ENCODE results near the gene FAM83F. TPM values are rescaled to one million over a fixed set of nuclear protein-coding genes. Genes with fewer than 3 reads are reported as not detected.

Gene FAM83F
- total RNA-seq (0.05 and 0.10 TPM in 2 replicates), polyA plus RNA-seq (0.03 TPM in 1 of 2 replicates, not detected in the other), polyA minus RNA-seq (0.78 TPM in 1 of 2 replicates, not detected in the other)
- total RNA-seq (2013), result 0.02 TPM

DNA sequence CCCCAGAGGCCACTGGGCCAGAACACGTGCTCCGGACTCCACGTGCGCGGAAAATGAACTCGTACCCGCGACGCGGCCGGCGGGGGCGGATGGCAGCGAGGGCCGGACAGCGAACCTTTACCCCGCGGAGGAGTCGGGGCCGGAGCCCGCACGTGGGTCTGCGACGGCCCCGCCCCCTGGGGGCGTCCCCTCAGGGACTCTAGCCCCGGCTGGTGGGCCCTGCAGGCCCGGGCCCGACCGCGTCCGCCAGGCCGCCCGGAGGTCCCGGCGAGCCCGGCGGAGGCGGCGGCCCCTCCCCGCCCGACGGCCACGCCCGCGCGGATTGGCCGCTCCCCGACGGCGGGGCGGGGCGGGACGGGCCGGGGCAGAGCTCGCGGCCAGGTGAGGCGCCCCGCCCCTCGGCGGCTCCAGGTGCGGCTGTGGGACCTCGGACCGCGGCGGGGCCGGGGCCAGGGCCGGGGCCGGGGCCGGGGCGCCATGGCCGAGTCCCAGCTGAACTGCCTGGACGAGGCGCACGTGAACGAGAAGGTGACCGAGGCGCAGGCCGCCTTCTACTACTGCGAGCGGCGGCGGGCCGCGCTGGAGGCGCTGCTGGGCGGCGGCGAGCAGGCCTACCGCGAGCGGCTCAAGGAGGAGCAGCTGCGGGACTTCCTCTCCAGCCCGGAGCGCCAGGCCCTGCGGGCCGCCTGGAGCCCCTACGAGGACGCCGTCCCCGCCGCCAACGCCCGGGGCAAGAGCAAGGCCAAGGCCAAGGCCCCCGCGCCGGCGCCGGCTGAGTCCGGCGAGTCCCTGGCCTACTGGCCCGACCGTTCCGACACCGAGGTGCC lies at the start of gene FAM83F:
FAM83F (plus strand) TSS at position 389 of the 827 bp plus-strand sequence; CDS start at position 478, 89 bp downstream.
- Mint-ChIP-seq H3K27ac (no peak within 1 kb of the TSS), H3K27me3 (peaks cover 39% of the 10 kb centered on the region), H3K4me1 (peaks cover 7% of the 10 kb centered on the region), H3K9me3 (ENCODE audit: insufficient read depth) (no peaks in the 10 kb centered on the region), H3K4me3 (peak within 1 kb of the TSS; percentile 48)
- peak; percentile 55 for DNase-seq
- TF ChIP-seq EZH2 (IDR thresholded peaks at IDR 0.05; ENCODE audit: borderline replicate concordance, insufficient read depth, low read depth, low read length, poor library complexity, severe bottlenecking), result no peak
- ChIA-PET POLR2A (no interaction called here), CTCF (interaction anchor here (1.0 to 3.0 kb wide), 3 partner anchors 30 to 461 kb away, joined by 3 to 11 read pairs (median 8); no protein-coding TSS in a partner anchor)
- Histone ChIP-seq H3K9me3 (ENCODE audit: control extremely low read depth in 1 of 3, control insufficient read depth in 2 of 3, insufficient read depth in 1 of 3, low read length in 2 of 3) (peaks cover 0 to 4% (median 0%) of the 10 kb centered on the region in 3 donors), H3K27me3 (replicated peaks in 1 of 4; ENCODE audit: control extremely low read depth in 1 of 4, control insufficient read depth in 3 of 4, insufficient read depth in 4 of 4, low read length in 3 of 4) (peaks cover 0 to 48% (median 21%) of the 10 kb centered on the region in 4 experiments), H2AFZ (ENCODE audit: insufficient read depth, low read depth, low read length, poor library complexity, severe bottlenecking) (peak within 1 kb of the TSS; percentile 60), H3K36me3 (replicated peaks in 1 of 2; ENCODE audit: control extremely low read depth in 1 of 2, control insufficient read depth in 1 of 2, extremely low read depth in 1 of 2, insufficient read depth in 2 of 2, low read length in 1 of 2) (no peaks in the 10 kb centered on the region), H3K4me2 (replicated peaks; ENCODE audit: low read depth, low read length, poor library complexity, severe bottlenecking) (peak within 1 kb of the TSS; percentile 79), H3K9ac (ENCODE audit: low read length) (peak within 1 kb of the TSS; percentile 44), H3K4me1 (ENCODE audit: control insufficient read depth in 2 of 2, insufficient read depth in 2 of 2, low read length in 2 of 2) (peaks cover 11 to 13% of the 10 kb centered on the region in 2 donors), H3K27ac (ENCODE audit: low read length in 2 of 2) (no peak within 1 kb of the TSS), H3K4me3 (ENCODE audit: control extremely low read depth in 1 of 5, extremely low read depth in 1 of 5, insufficient read depth in 1 of 5, low read depth in 2 of 5, low read length in 4 of 5) (peak within 1 kb of the TSS in 3 of 5 experiments; percentile 8 to 37 (median 36)), H3K79me2 (ENCODE audit: control insufficient read depth, insufficient read depth, low read length) (no peaks in the 10 kb centered on the region), H4K20me1 (ENCODE audit: control insufficient read depth, insufficient read depth, low read length, poor library complexity, severe bottlenecking) (no peaks in the 10 kb centered on the region)
- 8% methylated on average over 115 of the region's 115 CpGs for WGBS (ENCODE audit: insufficient coverage)
- ATAC-seq (ENCODE audit: low read depth), result peak; percentile 88
- intact Hi-C loops (cut with micrococcal nuclease), result no loop called here

DNA sequence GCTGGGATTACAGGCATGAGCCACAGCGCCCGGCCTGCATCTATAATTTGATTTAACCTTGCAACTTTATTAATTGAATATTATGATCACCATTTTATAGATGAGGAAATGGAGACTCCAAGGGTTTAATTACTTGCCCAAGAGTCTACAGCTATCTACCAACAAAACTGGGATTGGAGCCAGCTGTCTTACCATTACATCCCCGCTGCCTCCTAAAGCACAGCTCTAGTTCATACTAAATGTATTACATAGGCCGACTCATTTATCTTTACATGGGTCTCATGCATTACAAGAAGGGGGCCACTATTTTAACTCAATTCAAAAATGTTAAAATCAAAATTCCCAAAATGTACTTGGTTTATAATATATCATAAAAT lies 48.6 kb upstream of the FAM83F start:
- H3K27ac Mint-ChIP-seq, result no peak overlapping the region

More for the DNA sequence above, 48.6 kb upstream of the FAM83F start:
- H3K27me3 Mint-ChIP-seq, result no peaks in the 10 kb centered on the region
- no peak overlapping the region for H3K9ac ChIP-seq (ENCODE audit: low read length)
- H3K4me1 Mint-ChIP-seq, result peaks cover 67% of the 10 kb centered on the region
- H3K9me3 ChIP-seq (ENCODE audit: control extremely low read depth in 1 of 3, control insufficient read depth in 2 of 3, insufficient read depth in 1 of 3, low read length in 2 of 3), result no peaks in the 10 kb centered on the region
- no peak overlapping the region for H3K4me2 ChIP-seq (replicated peaks; ENCODE audit: low read depth, low read length, poor library complexity, severe bottlenecking)
- TF ChIP-seq, protein P1, sequence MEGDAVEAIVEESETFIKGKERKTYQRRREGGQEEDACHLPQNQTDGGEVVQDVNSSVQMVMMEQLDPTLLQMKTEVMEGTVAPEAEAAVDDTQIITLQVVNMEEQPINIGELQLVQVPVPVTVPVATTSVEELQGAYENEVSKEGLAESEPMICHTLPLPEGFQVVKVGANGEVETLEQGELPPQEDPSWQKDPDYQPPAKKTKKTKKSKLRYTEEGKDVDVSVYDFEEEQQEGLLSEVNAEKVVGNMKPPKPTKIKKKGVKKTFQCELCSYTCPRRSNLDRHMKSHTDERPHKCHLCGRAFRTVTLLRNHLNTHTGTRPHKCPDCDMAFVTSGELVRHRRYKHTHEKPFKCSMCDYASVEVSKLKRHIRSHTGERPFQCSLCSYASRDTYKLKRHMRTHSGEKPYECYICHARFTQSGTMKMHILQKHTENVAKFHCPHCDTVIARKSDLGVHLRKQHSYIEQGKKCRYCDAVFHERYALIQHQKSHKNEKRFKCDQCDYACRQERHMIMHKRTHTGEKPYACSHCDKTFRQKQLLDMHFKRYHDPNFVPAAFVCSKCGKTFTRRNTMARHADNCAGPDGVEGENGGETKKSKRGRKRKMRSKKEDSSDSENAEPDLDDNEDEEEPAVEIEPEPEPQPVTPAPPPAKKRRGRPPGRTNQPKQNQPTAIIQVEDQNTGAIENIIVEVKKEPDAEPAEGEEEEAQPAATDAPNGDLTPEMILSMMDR (IDR thresholded peaks at IDR 0.05), result no peak
- no peak for TF ChIP-seq EZH2 (IDR thresholded peaks at IDR 0.05; ENCODE audit: borderline replicate concordance, insufficient read depth, low read depth, low read length, poor library complexity, severe bottlenecking)
- H2AFZ ChIP-seq (ENCODE audit: insufficient read depth, low read depth, low read length, poor library complexity, severe bottlenecking), result no peak overlapping the region
- H3K9me3 Mint-ChIP-seq (ENCODE audit: insufficient read depth), result no peaks in the 10 kb centered on the region
- ChIA-PET POLR2A (interaction anchor here (0.6 kb wide), 1 partner anchor 600 kb away, joined by 4 read pairs; no protein-coding TSS in a partner anchor), CTCF (interaction anchor here (1.1 to 3.5 kb wide), 6 partner anchors 11 to 411 kb away, joined by 3 to 17 read pairs (median 4); no protein-coding TSS in a partner anchor)
- H3K79me2 ChIP-seq (ENCODE audit: control insufficient read depth, insufficient read depth, low read length), result peaks cover 40% of the 10 kb centered on the region
- WGBS (ENCODE audit: insufficient coverage), result no CpG with 5 or more reads among the region's 4 CpGs
- H3K36me3 ChIP-seq (replicated peaks in 1 of 2; ENCODE audit: control extremely low read depth in 1 of 2, control insufficient read depth in 1 of 2, extremely low read depth in 1 of 2, insufficient read depth in 2 of 2, low read length in 1 of 2), result peaks cover 0 to 9% of the 10 kb centered on the region in 2 experiments
- no peak overlapping the region for H3K4me3 ChIP-seq (ENCODE audit: control extremely low read depth in 1 of 5, extremely low read depth in 1 of 5, insufficient read depth in 1 of 5, low read depth in 2 of 5, low read length in 4 of 5)
- no peak overlapping the region for H3K4me3 Mint-ChIP-seq
- ATAC-seq (ENCODE audit: low read depth) (no peak), DNase-seq (no peak)
- no peaks in the 10 kb centered on the region for H3K27me3 ChIP-seq (replicated peaks in 1 of 4; ENCODE audit: control extremely low read depth in 1 of 4, control insufficient read depth in 3 of 4, insufficient read depth in 4 of 4, low read length in 3 of 4)
- H4K20me1 ChIP-seq (ENCODE audit: control insufficient read depth, insufficient read depth, low read length, poor library complexity, severe bottlenecking), result peaks cover 4% of the 10 kb centered on the region
- intact Hi-C loops (cut with micrococcal nuclease), result no loop called here
- H3K27ac ChIP-seq (ENCODE audit: low read length in 2 of 2), result no peak overlapping the region
- H3K4me1 ChIP-seq (ENCODE audit: control insufficient read depth in 2 of 2, insufficient read depth in 2 of 2, low read length in 2 of 2), result peaks cover 69 to 71% of the 10 kb centered on the region in 2 donors
